Measurements from ENCODE around the gene CCT4.

Gene CCT4

GRCh38 chr2:61845320-61845719, 43.1 kb downstream of the CCT4 start:
- TF ChIP-seq CTCF (IDR thresholded peaks at IDR 0.05; ENCODE audit: borderline replicate concordance, control extremely low read depth, extremely low read depth, insufficient read depth, missing control alignments) = no peak
- in situ Hi-C loops (cut with MboI; ENCODE audit: low sequenced_read_pairs, unreplicated experiment) = no loop called here
- no peak for DNase-seq (ENCODE audit: low spot score)

DNA sequence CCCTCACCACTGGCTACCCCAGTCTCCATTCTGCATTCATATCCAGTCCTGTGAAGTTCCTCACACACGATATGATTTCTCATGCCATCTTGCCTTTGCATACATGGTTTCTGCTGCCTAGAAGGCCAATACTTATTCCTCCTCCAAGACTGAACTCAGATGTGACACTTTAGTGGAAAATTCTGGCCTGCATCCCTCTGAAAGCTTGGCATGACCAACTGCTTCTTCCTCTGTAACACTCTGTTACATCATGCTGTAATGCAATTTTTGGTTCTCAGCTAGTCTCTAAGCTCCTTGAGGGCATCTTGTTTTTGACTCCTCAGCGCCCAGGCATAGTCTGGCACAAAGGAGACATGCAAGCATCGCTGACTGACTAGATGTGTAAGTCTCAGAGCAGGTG, 47.2 kb downstream of the CCT4 start:
- TF ChIP-seq CTCF (IDR thresholded peaks at IDR 0.05; ENCODE audit: borderline replicate concordance, control extremely low read depth, extremely low read depth, insufficient read depth, missing control alignments) = no peak
- DNase-seq (ENCODE audit: low spot score) = no peak
- in situ Hi-C loops (cut with MboI; ENCODE audit: low sequenced_read_pairs, unreplicated experiment) = no loop called here

- no peak for DNase-seq (ENCODE audit: low spot score)
- TF ChIP-seq CTCF (IDR thresholded peaks at IDR 0.05; ENCODE audit: borderline replicate concordance, control extremely low read depth, extremely low read depth, insufficient read depth, missing control alignments) = no peak
- in situ Hi-C loops (cut with MboI; ENCODE audit: low sequenced_read_pairs, unreplicated experiment) = no loop called here
Measured at GRCh38 chr2:61834893-61835292, 53.6 kb downstream of the CCT4 start.

DNA sequence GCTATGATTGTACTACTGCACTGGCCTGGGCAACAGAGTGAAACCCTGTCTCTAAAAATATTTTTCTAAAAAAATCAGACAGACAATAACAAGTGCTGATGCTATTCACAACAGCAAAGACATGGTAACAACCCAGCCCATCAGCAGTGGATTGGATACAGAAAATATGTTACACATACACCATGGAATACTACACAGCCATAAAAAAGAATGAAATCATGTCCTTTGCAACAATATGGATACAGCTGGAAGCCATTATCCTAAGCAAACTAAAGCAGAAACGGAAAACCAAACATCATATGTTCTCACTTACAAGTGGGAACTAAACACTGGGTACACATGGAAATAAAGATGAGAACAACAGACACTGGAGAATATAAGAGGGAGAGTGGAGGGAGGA, 54.5 kb downstream of the CCT4 start:
- TF ChIP-seq CTCF (IDR thresholded peaks at IDR 0.05; ENCODE audit: borderline replicate concordance, control extremely low read depth, extremely low read depth, insufficient read depth, missing control alignments) = no peak
- no peak for DNase-seq (ENCODE audit: low spot score)
- in situ Hi-C loops (cut with MboI; ENCODE audit: low sequenced_read_pairs, unreplicated experiment) = no loop called here

DNA sequence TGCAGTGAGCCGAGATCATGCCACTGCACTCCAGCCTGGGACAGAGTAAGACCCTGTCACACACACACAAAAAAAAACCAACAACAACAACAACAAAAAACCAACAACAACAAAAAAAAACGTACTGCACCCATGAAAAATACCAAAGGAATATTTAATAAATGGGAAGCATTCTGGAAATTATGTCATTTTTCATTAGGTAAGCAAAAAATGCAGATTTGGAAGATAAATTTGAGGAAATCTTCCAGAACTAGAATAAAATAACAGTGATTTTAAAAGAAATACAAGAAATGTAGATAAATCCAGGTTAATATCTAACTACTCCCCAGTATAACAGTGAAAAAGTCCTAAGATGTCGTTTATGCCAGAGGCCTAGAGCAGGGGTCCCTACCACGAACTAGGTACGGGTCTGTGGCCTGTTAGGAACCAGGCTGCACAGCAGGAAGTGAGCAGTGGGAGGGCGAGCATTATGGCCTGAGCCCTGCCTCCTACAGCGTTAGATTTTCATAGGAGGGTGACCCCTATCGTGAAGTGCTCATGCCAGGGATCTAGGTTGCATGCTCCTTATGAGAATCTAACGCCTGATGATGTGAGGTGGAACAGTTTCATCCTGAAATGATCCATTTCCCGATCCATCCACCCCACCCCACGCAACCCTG, 56.1 kb downstream of the CCT4 start:
- DNase-seq (ENCODE audit: low spot score) = no peak
- TF ChIP-seq CTCF (IDR thresholded peaks at IDR 0.05; ENCODE audit: borderline replicate concordance, control extremely low read depth, extremely low read depth, insufficient read depth, missing control alignments) = no peak
- in situ Hi-C loops (cut with MboI; ENCODE audit: low sequenced_read_pairs, unreplicated experiment) = no loop called here

DNA sequence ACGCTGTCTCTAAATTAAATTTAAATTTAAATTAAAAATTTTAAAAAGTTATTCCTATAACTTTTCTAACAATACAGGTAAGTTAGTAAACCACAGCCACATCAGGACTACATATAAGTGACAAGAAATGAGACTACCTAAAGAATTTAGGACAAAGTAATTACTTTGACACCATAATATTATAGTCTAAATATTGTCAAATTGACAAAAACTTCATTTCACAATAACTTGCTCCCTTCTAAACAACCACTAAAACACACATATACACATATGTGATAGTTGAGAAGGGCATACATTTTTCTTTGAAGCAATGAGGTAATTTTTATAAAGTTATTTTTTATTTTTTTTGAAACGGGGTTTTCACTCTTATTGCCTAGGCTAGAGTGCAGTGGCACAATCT, 66.2 kb downstream of the CCT4 start:
- in situ Hi-C loops (cut with MboI; ENCODE audit: low sequenced_read_pairs, unreplicated experiment) = no loop called here
- no peak for TF ChIP-seq CTCF (IDR thresholded peaks at IDR 0.05; ENCODE audit: borderline replicate concordance, control extremely low read depth, extremely low read depth, insufficient read depth, missing control alignments)
- DNase-seq (ENCODE audit: low spot score) = no peak

Data from GM13976 (cell line).